Natural killer cell (primary cell): ENCODE results near the gene TBC1D9. TPM values are rescaled to one million over a fixed set of nuclear protein-coding genes. Genes with fewer than 3 reads are reported as not detected.
A peak's percentile ranks its signal among the peaks of the same experiment; 100 is the strongest.

Experiments used
- ATAC-seq, 3 donors: fragments of 150-1000 bp in 2 of 3; fragments of 200-7000 bp in 1 of 3; cut with Tn5 transposase; 1 replicate in 1 of 3; 2 replicates in 2 of 3; pipeline ENCODE4 v1.10.0; 2021; ENCODE audit warnings: mild to moderate bottlenecking in 2 of 3, moderate library complexity in 2 of 3
- DNase-seq, 2 donors: peaks; one replicate each; pipeline versions ENCODE4 v3.0.0 to v3.0.0-alpha.2; 2013 to 2021; ENCODE audit warnings: mixed read lengths in 1 of 2
- H3K27ac ChIP-seq: one replicate; pipeline ENCODE4 v1.5.1; 2013; ENCODE audit warnings: mild to moderate bottlenecking, low read length
- H3K27me3 ChIP-seq: one replicate; pipeline ENCODE4 v1.6.1; 2013; ENCODE audit warnings: low read length; ENCODE audit not compliant: control insufficient read depth, insufficient read depth
- H3K36me3 ChIP-seq: one replicate; pipeline ENCODE4 v1.6.1; 2013; ENCODE audit warnings: low read length; ENCODE audit not compliant: control insufficient read depth, insufficient read depth
- H3K4me1 ChIP-seq: one replicate; pipeline ENCODE4 v1.6.1; 2013; ENCODE audit warnings: low read length; ENCODE audit not compliant: control insufficient read depth, insufficient read depth
- H3K4me3 ChIP-seq: one replicate; pipeline ENCODE4 v1.5.1; 2013; ENCODE audit warnings: low read length
- H3K9me3 ChIP-seq: one replicate; pipeline ENCODE4 v1.6.1; 2013; ENCODE audit warnings: low read length; ENCODE audit not compliant: control insufficient read depth, insufficient read depth
- H3K27ac Mint-ChIP-seq, 2 donors: one replicate each; pipeline ENCODE4 v1.8.0; 2022; ENCODE audit warnings: mild to moderate bottlenecking in 2 of 2, mixed read lengths in 2 of 2, moderate library complexity in 1 of 2
- H3K27me3 Mint-ChIP-seq, 2 donors: one replicate each; pipeline ENCODE4 v1.8.0; 2022; ENCODE audit warnings: low read depth in 2 of 2, mixed read lengths in 2 of 2
- H3K36me3 Mint-ChIP-seq: one replicate; pipeline ENCODE4 v1.8.0; 2022; ENCODE audit warnings: mixed read lengths
- H3K4me1 Mint-ChIP-seq, 2 donors: one replicate each; pipeline ENCODE4 v1.8.0; 2022; ENCODE audit warnings: mixed read lengths in 2 of 2
- H3K4me3 Mint-ChIP-seq: one replicate; pipeline ENCODE4 v1.8.0; 2022; ENCODE audit warnings: mild to moderate bottlenecking, moderate library complexity, mixed read lengths
- H3K9me3 Mint-ChIP-seq, 2 donors: one replicate each; pipeline ENCODE4 v1.8.0; 2022; ENCODE audit warnings: mixed read lengths in 2 of 2
- CTCF ChIP-seq: fragments of 200-600 bp; IDR thresholded peaks from one replicate; pipeline ENCODE4 v1.8.0; 2022; ENCODE audit warnings: antibody characterized with exemption
- WGBS: methylation state at CpG from one replicate; pipeline ENCODE4 v1.1.7; 2013; ENCODE audit warnings: missing lambda C conversion rate; ENCODE audit not compliant: insufficient coverage; 5-methylcytosine and 5-hydroxymethylcytosine counted together
- intact Hi-C: fragments of 100-400 bp; cut with micrococcal nuclease; formaldehyde crosslinking; loops from one replicate; pipeline ENCODE4 v1.14.2; 2022
- total RNA-seq, 4 donors: library from RNA; stranded (reverse); fragments of 120-200 nt in 1 of 4; gene quantifications; one replicate each; pipeline versions ENCODE4 v1.2.3 to v1.2.4, GENCODE V29; 2013 to 2022

Gene TBC1D9
- total RNA-seq, 3 donors from 2014 or later (not counting 1 experiment from before 2014, with no cell fraction given): 1.3 to 3.3 (median 2.0) TPM

- Histone ChIP-seq H3K27ac (no peak overlapping the region), H3K4me3 (no peak overlapping the region), H3K4me1 (peaks cover 13% of the 10 kb centered on the region), H3K36me3 (no peaks in the 10 kb centered on the region), H3K27me3 (no peaks in the 10 kb centered on the region), H3K9me3 (no peaks in the 10 kb centered on the region)
- ATAC-seq (no peak), DNase-seq (no peak)
- H3K4me3 Mint-ChIP-seq: no peak overlapping the region
- intact Hi-C loops: no loop called here
- H3K36me3 Mint-ChIP-seq: no peaks in the 10 kb centered on the region
- TF ChIP-seq CTCF: no peak
- WGBS: 66% methylated on average over 2 of the region's 2 CpGs
- H3K27ac Mint-ChIP-seq: peak overlapping the region; percentile 9 to 43
- H3K9me3 Mint-ChIP-seq: no peaks in the 10 kb centered on the region
- H3K27me3 Mint-ChIP-seq: no peaks in the 10 kb centered on the region
- peaks cover 20 to 21% of the 10 kb centered on the region in 2 donors for H3K4me1 Mint-ChIP-seq
Measured at GRCh38 chr4:140719686-140720085, 36.5 kb downstream of the TBC1D9 start.

- H3K27ac Mint-ChIP-seq: no peak overlapping the region
- H3K9me3 ChIP-seq: no peaks in the 10 kb centered on the region
- WGBS: 100% methylated on average over 1 of the region's 2 CpGs
- H3K36me3 ChIP-seq: no peaks in the 10 kb centered on the region
- H3K27ac ChIP-seq: no peak overlapping the region
- no peak for DNase-seq
- H3K27me3 Mint-ChIP-seq: no peaks in the 10 kb centered on the region
- peaks cover 13% of the 10 kb centered on the region for H3K4me1 ChIP-seq
- no peak for ATAC-seq
- H3K27me3 ChIP-seq: no peaks in the 10 kb centered on the region
- peaks cover 20 to 21% of the 10 kb centered on the region in 2 donors for H3K4me1 Mint-ChIP-seq
- peak overlapping the region; percentile 1 for H3K4me3 Mint-ChIP-seq
- no peaks in the 10 kb centered on the region for H3K36me3 Mint-ChIP-seq
- no peaks in the 10 kb centered on the region for H3K9me3 Mint-ChIP-seq
- no peak overlapping the region for H3K4me3 ChIP-seq
- no peak for TF ChIP-seq CTCF
- intact Hi-C loops: no loop called here
Measured at GRCh38 chr4:140719022-140719421, 37.2 kb downstream of the TBC1D9 start.

GRCh38 chr4:140718241-140718952 lies 37.8 kb downstream of the TBC1D9 start:
- H3K4me3 ChIP-seq: no peak overlapping the region
- Mint-ChIP-seq H3K9me3 (no peaks in the 10 kb centered on the region), H3K36me3 (no peaks in the 10 kb centered on the region), H3K4me1 (peaks cover 20 to 21% of the 10 kb centered on the region in 2 donors), H3K27ac (peak overlapping the region in 1 of 2 donors; percentile 12), H3K4me3 (no peak overlapping the region), H3K27me3 (no peaks in the 10 kb centered on the region)
- H3K27ac ChIP-seq: no peak overlapping the region
- peaks cover 13% of the 10 kb centered on the region for H3K4me1 ChIP-seq
- no peaks in the 10 kb centered on the region for H3K36me3 ChIP-seq
- intact Hi-C loops: no loop called here
- no peaks in the 10 kb centered on the region for H3K27me3 ChIP-seq
- no peaks in the 10 kb centered on the region for H3K9me3 ChIP-seq
- WGBS: 58% methylated on average over 3 of the region's 3 CpGs
- TF ChIP-seq CTCF: no peak
- no peak for ATAC-seq
- no peak for DNase-seq

GRCh38 chr4:140717313-140717712 lies 38.9 kb downstream of the TBC1D9 start:
- Mint-ChIP-seq H3K4me3 (no peak overlapping the region), H3K9me3 (no peaks in the 10 kb centered on the region), H3K27me3 (no peaks in the 10 kb centered on the region), H3K36me3 (no peaks in the 10 kb centered on the region), H3K27ac (no peak overlapping the region), H3K4me1 (peaks cover 20 to 21% of the 10 kb centered on the region in 2 donors)
- Histone ChIP-seq H3K27ac (peak overlapping the region; percentile 12), H3K9me3 (no peaks in the 10 kb centered on the region), H3K27me3 (no peaks in the 10 kb centered on the region), H3K36me3 (no peaks in the 10 kb centered on the region), H3K4me1 (peaks cover 13% of the 10 kb centered on the region), H3K4me3 (no peak overlapping the region)
- ATAC-seq: no peak
- DNase-seq: no peak
- no peak for TF ChIP-seq CTCF
- WGBS: 73% methylated on average over 1 of the region's 2 CpGs
- intact Hi-C loops: no loop called here
